ENCODE results near the gene SETD4.

DNA sequence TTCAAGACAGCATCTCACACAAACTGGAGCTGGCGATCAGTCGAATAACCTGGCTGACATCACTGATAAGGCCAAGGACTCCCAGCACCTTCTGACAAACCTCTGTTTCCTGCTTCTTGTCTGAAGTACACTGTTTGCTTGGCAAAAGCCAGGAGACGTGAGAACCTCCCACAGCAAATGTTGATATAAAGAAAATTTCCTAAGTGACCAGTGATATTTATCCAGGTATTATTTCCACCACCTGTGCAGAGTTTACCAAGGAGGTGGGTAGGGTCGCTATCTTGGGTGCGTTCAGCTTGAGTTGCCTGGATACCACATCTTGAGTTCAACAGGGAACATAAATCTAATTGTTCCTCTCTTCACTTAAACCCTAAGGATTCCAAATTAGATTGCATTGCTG, 72.9 kb downstream of the SETD4 start:
- TF ChIP-seq, protein P1, sequence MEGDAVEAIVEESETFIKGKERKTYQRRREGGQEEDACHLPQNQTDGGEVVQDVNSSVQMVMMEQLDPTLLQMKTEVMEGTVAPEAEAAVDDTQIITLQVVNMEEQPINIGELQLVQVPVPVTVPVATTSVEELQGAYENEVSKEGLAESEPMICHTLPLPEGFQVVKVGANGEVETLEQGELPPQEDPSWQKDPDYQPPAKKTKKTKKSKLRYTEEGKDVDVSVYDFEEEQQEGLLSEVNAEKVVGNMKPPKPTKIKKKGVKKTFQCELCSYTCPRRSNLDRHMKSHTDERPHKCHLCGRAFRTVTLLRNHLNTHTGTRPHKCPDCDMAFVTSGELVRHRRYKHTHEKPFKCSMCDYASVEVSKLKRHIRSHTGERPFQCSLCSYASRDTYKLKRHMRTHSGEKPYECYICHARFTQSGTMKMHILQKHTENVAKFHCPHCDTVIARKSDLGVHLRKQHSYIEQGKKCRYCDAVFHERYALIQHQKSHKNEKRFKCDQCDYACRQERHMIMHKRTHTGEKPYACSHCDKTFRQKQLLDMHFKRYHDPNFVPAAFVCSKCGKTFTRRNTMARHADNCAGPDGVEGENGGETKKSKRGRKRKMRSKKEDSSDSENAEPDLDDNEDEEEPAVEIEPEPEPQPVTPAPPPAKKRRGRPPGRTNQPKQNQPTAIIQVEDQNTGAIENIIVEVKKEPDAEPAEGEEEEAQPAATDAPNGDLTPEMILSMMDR (IDR thresholded peaks at IDR 0.05): no peak
- TF ChIP-seq POLR2A (IDR thresholded peaks at IDR 0.05): no peak

Measured in right lobe of liver (tissue), 4 donors.